Central memory CD4-positive, alpha-beta T cell (primary cell): ENCODE measurements around the gene TP53AIP1.
A peak's percentile ranks its signal among the peaks of the same experiment; 100 is the strongest.
"Not testable (repeated sequence)": the region's sequence is repeated elsewhere in the genome, so short reads cannot be mapped to it uniquely, and the experiment has no call there.

Experiments used
- DNase-seq: peaks from one replicate; pipeline ENCODE4 v3.0.0; 2022

TP53AIP1 gene

GRCh38 chr11:128924510-128925249 lies 18.0 kb downstream of the TP53AIP1 start:
- no peak for DNase-seq

DNA sequence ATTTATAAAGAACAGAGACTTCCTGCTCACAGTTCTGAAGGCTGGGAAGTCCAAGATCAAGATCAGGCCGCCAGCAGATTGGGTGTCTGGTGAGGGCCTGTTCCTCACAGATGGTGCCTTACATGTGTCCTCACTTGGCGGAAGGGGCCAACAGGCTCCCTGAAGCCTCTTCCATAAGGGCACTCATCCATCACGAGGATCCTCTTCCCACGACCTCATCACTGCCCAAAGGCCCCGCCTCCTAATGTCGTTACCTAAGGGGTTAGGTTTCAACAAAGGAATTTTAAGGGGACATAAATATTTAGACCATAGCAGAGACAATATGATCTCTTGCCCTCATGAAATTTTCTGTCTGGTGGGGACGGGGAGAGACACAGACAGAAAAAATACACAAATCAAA lies 18.6 kb downstream of the TP53AIP1 start:
- no peak for DNase-seq

DNA sequence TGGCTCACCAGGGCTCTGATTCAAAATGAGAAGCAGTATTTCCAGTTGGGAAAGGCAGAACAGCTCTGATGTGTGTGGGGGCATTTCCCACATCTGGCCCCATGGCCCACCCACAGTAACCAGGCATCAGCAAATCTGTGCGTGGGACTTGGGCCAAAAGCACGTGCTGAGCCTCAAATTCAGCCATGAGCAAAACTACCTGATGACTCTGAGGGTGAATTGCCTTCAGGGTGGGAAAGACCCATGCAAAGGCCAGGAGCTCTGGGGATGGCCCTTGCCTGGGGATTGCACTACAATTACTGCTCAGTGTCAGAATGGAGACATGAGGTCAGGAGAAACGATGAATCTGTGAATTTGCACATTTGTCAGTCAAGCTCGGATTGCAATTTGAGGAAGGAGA lies 20.9 kb downstream of the TP53AIP1 start:
- no peak for DNase-seq

GRCh38 chr11:128920666-128921065 lies 22.0 kb downstream of the TP53AIP1 start:
- no peak for DNase-seq

- not testable (repeated sequence) for DNase-seq
These were observed 23.0 kb downstream of the TP53AIP1 start for GRCh38 chr11:128919635-128920034.

GRCh38 chr11:128919216-128919615 lies 23.5 kb downstream of the TP53AIP1 start:
- DNase-seq: no peak

DNA sequence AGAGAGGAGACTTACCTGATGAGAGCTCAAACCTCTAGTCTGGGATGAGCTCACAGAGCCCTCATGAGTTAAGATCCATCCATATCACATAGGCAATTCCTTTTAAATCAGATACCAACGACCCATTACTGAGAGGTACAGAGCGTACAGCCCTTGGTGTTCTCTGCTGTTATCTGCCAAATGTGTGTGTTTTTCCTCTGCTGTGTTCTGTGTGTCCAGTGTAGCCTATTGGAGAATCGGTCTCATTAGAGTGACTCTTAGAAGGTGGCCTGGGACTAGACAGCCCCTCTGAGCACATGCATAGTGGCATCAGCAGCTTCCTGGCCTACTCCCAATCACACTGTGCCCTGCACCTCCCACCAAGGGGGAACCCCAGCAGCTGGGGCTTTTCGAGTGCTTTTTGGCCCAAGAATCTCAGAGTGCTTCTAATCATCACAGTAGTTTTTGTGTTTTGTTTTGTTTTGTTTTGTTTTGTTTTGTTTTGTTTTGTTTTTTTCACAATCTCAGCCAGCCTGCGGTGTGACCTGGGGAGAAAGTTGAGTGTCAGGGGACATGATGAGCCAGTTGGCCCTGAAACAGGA lies 25.4 kb downstream of the TP53AIP1 start:
- DNase-seq: no peak

- DNase-seq: no peak
These were observed 26.0 kb downstream of the TP53AIP1 start for GRCh38 chr11:128916681-128917080.

- no peak for DNase-seq
These were observed 26.6 kb downstream of the TP53AIP1 start for GRCh38 chr11:128916037-128916572.

- DNase-seq: no peak
These were observed 27.5 kb downstream of the TP53AIP1 start for GRCh38 chr11:128915149-128915521.

- DNase-seq: no peak
These were observed 28.2 kb downstream of the TP53AIP1 start for GRCh38 chr11:128914216-128915148.

GRCh38 chr11:128913806-128914205 lies 28.9 kb downstream of the TP53AIP1 start:
- no peak for DNase-seq

DNA sequence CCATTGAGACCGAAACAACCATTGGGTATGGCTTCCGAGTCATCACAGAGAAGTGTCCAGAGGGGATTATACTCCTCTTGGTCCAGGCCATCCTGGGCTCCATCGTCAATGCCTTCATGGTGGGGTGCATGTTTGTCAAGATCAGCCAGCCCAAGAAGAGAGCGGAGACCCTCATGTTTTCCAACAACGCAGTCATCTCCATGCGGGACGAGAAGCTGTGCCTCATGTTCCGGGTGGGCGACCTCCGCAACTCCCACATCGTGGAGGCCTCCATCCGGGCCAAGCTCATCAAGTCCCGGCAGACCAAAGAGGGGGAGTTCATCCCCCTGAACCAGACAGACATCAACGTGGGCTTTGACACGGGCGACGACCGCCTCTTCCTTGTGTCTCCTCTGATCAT lies 31.0 kb downstream of the TP53AIP1 start:
- DNase-seq: no peak

GRCh38 chr11:128911239-128911638 lies 31.4 kb downstream of the TP53AIP1 start:
- no peak for DNase-seq

- no peak for DNase-seq
These were observed 32.1 kb downstream of the TP53AIP1 start for GRCh38 chr11:128910576-128910975.

DNA sequence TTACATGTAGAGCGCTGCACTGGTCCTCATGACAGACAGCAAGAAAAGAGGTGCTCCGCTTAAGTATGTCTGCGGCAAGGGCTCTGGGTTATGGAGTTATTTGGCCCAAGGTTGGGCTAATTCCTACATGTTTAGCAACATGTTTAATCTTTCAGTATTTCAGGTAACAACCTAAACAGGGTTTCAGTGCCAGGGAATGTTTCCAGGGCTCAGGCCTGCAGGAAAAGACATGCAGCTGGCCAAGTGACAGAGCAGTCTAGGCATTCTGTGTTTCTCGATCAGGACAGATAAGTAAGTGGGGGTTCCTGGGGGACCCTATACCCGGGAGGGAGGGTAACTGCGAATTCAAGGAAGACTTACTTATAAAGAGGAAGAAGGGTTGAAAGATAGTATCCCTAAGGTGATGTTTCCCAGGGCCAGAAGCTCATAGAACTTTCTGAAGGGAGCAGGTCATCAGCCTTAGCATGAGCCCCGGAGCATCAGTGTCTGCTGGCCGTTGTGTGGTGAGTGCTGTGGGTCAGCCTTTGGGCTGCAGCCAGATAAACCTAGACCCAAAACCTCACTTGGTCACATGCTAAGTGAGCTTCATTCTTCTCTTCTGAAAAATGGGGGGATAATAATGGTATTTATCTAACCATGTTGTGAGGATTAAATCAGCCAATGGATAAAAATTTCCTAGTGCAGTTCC lies 33.1 kb downstream of the TP53AIP1 start:
- no peak for DNase-seq

- no peak for DNase-seq
These were observed 34.1 kb downstream of the TP53AIP1 start for GRCh38 chr11:128908391-128909246.

DNA sequence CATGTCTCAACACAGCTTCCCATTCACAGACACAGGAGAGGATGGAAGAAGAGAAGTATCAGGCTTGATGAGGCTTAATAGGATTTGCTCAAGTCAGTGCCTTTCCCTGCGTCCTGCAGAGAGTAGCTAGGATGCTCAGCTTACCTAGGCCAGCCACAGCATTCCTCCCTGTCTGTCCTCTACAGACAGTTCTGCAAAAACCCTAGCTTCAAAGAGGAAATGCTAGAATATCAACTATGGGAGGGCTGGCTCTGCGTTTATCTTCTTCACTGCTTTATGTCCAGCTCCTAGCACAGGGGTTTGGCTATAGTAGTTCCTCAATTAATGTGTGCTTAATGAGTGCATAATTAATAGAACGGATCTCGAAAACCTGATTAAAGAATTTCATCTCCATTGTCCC lies 35.1 kb downstream of the TP53AIP1 start:
- DNase-seq: no peak

DNA sequence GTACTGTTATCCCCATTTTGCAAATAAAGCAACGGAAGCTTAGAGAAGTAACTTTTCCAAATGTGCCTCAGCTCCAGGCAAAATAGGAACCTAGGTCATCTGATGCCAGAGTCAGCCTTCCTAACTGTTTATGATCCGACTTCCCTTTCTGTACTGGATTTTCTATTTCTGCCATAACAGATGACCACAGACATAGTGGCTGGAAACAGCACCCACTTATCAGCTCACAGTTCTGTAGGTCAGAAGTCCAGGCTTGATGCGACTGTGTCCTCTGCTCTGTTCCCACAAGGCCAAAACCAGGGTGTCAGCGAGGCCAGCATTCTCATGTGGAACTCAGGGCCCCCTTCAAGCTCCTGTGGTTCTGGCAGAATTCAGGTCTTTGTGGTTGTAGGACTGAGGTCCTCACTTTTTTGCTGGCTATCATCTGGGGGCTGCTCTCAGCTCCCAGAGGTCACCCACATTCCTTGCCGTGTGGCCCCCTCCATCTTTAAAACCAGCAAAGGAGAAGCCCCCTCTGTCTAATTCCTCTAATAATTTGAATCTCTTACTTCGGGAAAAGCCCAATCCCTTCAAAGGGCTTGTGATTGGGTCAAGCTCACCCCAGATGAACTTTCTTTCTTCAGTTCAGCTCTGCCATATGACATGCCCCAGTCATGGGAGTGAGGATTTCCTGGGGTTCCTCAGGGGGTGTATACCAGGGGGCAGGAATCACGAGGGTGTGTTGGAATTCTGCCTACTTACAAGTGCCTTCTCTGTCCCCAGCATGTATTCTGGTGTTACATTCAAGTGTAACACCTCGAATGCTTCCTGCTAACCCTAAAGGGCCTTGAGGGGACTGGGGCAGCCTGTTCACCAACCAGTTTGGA lies 36.3 kb downstream of the TP53AIP1 start:
- no peak for DNase-seq

DNA sequence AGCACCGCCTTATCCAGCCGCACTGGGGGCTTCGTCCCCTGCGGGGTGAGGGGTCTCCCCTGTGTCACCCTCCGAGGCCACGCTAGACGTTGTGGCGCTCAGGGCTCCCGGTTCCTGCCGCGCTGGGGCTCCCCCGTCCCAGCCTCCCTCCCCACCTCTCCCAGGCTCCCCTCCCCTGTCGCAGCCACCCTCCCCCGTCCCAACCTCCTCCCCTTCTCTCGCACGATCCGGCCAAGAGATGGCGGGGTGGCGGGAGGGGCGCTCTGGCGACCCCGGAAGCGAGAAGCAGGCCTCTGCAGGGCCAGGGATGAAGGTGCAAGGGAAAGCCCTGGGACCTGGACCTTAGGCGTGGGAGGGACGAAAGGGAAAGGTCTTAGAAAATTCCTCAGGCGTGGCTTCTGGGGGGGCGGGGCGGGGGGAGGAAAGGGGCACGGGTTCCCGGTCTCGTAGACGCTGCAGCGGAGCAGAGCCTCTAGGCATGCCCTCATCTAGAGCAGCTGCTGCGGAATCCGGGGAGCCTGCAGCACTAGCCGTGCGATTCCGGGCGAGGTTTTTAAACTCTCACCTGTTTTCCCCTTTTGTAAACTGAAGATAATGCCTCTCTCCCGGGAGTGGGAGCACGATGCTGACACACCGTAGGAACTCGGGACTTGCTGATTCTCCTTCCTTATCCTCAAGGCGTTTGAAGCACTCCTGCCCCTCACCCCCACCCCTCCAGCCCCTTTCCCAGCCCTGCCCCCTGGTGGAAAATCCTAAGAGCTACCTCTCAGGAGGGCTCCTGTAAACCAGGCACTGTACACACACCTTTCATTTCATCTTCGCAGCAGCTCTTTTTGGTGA lies 37.1 kb downstream of the TP53AIP1 start:
- DNase-seq: peak; percentile 39
